GM12878 (cell line): ENCODE measurements around the gene ADD2. TPM values are rescaled to one million over a fixed set of nuclear protein-coding genes. Genes with fewer than 3 reads are reported as not detected.

Experiments used
- ATAC-seq: fragments of 200-7000 bp; cut with Tn5 transposase; 3 replicates; pipeline ENCODE4 v1.9.1; 2020; ENCODE audit warnings: mild to moderate bottlenecking, moderate library complexity
- BruUV-seq: library from RNA; stranded (reverse); fragments of 400-500 nt; replicated peaks from 2 replicates; lab custom pipeline; 2021; lab: Mats Ljungman, UMichigan
- CTCF ChIA-PET: fragments of 300-600 bp; sonication (Branson Sonifier 250); formaldehyde crosslinking; extraction: SDS; loops from one replicate; lab custom pipeline; 2021; ENCODE audit warnings: inconsistent platforms; lab: Yijun Ruan, JAX
- POLR2A ChIA-PET: fragments of 350-600 bp; formaldehyde crosslinking; extraction: SDS; loops from one replicate; lab custom pipeline; 2021; ENCODE audit warnings: inconsistent platforms; lab: Charles Lee
- RAD21 ChIA-PET: fragments of 300-600 bp; sonication (Branson Sonifier 250); formaldehyde crosslinking; loops from one replicate; lab custom pipeline; 2023; ENCODE audit warnings: antibody characterized with exemption; ENCODE audit not compliant: unreplicated experiment; lab: Charles Lee
- SMC1A ChIA-PET: fragments of 300-600 bp; sonication (Branson Sonifier 250); formaldehyde crosslinking; loops from one replicate; lab custom pipeline; 2023; ENCODE audit not compliant: unreplicated experiment, uncharacterized antibody; lab: Charles Lee
- DNase-seq: peaks from one replicate; pipeline ENCODE4 v3.0.0-alpha.2; 2011; ENCODE audit warnings: low read depth, low spot score
- FAIRE-seq: peaks from 3 replicates; lab custom pipeline; 2011; peaks lifted over from hg19 to GRCh38; lab: Jason Lieb, UNC
- H2AFZ ChIP-seq: 2 replicates; pipeline ENCODE4 v1.6.0; 2011; ENCODE audit warnings: low read depth, low read length, control low read depth; ENCODE audit not compliant: control insufficient read depth
- H3K27ac ChIP-seq: 2 replicates; pipeline ENCODE4 v1.5.1; 2011; ENCODE audit warnings: control low read depth; ENCODE audit not compliant: control insufficient read depth, insufficient read depth
- H3K27me3 ChIP-seq, 2 experiments: replicated peaks in 1 of 2; 2 replicates each; pipeline versions ENCODE4 v1.6.0 to v1.6.1; 2011; ENCODE audit warnings: low read length in 1 of 2; ENCODE audit not compliant: control insufficient read depth in 2 of 2, insufficient read depth in 2 of 2
- H3K36me3 ChIP-seq, 2 experiments: 2 replicates each; pipeline ENCODE4 v1.5.1; 2011; ENCODE audit warnings: low read length in 1 of 2; ENCODE audit not compliant: control insufficient read depth in 2 of 2, insufficient read depth in 2 of 2
- H3K4me1 ChIP-seq: 2 replicates; pipeline ENCODE4 v1.6.1; 2011; ENCODE audit warnings: mild to moderate bottlenecking, low read length, moderate library complexity, mixed read lengths; ENCODE audit not compliant: control insufficient read depth, insufficient read depth
- H3K4me2 ChIP-seq: 2 replicates; pipeline ENCODE4 v1.6.0; 2011; ENCODE audit warnings: control low read depth; ENCODE audit not compliant: control insufficient read depth, insufficient read depth
- H3K4me3 ChIP-seq: fragments of 200-600 bp; sonication (generic); 2 replicates; pipeline ENCODE4 v1.5.1; 2016
- H3K79me2 ChIP-seq: 2 replicates; pipeline ENCODE4 v1.6.0; 2011; ENCODE audit warnings: low read length; ENCODE audit not compliant: control insufficient read depth, insufficient read depth
- H3K9ac ChIP-seq: 2 replicates; pipeline ENCODE4 v1.8.0; 2011; ENCODE audit warnings: low read length, control low read depth, mixed read lengths; ENCODE audit not compliant: control insufficient read depth, insufficient read depth
- H3K9me3 ChIP-seq: replicated peaks from 3 replicates; pipeline ENCODE4 v1.5.1; 2011; ENCODE audit warnings: mild to moderate bottlenecking, low read length; ENCODE audit not compliant: control insufficient read depth, insufficient read depth
- H4K20me1 ChIP-seq: 2 replicates; pipeline ENCODE4 v1.6.0; 2011; ENCODE audit not compliant: control insufficient read depth, insufficient read depth
- FOXK2 ChIP-seq: fragments of 450-650 bp; IDR thresholded peaks from 2 replicates; pipeline ENCODE4 v1.6.1; 2017; ENCODE audit warnings: mild to moderate bottlenecking, moderate library complexity
- FOXM1 ChIP-seq: IDR thresholded peaks from 2 replicates; pipeline ENCODE4 v1.6.1; 2012; ENCODE audit warnings: low read depth, mild to moderate bottlenecking, inconsistent platforms, low read length, moderate library complexity
- HDAC6 ChIP-seq: fragments of 200-600 bp; sonication (generic); IDR thresholded peaks from one replicate; pipeline ENCODE4 v1.8.0; 2017; ENCODE audit warnings: antibody characterized with exemption; ENCODE audit not compliant: unreplicated experiment
- NRF1 ChIP-seq: conservative IDR thresholded peaks from 2 replicates; pipeline ENCODE4 v1.6.1; 2011; ENCODE audit warnings: mild to moderate bottlenecking, low read depth, low read length, improper control_type of control experiment
- POLR2A ChIP-seq: IDR thresholded peaks from 2 replicates; pipeline ENCODE4 v1.6.1; 2011; ENCODE audit warnings: low read depth, mild to moderate bottlenecking, low read length
- RUNX3 ChIP-seq: IDR thresholded peaks from 2 replicates; pipeline ENCODE4 v1.6.1; 2012; ENCODE audit warnings: low read length, inconsistent platforms
- SP1 ChIP-seq: IDR thresholded peaks from one replicate; pipeline ENCODE4 v1.6.1; 2011; ENCODE audit warnings: low read depth, low read length
- YBX1 ChIP-seq: fragments of 450-650 bp; IDR thresholded peaks from 2 replicates; pipeline ENCODE4 v1.6.1; 2016; ENCODE audit warnings: antibody characterized with exemption
- WGBS: methylation state at CpG from one replicate; pipeline ENCODE4 v1.1.6; 2016; ENCODE audit warnings: low lambda C conversion rate; ENCODE audit not compliant: insufficient replicate concordance, insufficient coverage; ENCODE audit errors: missing lambda C conversion rate; 5-methylcytosine and 5-hydroxymethylcytosine counted together
- in situ Hi-C: fragments of 300-500 bp; cut with MboI; formaldehyde crosslinking; loops from 9 replicates; pipeline ENCODE4 v1.14.3; 2018; ENCODE audit warnings: mixed read lengths
- intact Hi-C: fragments of 100-400 bp; cut with micrococcal nuclease; formaldehyde crosslinking; loops from one replicate; pipeline ENCODE4 v1.14.2; 2022; ENCODE audit not compliant: unreplicated experiment
- polyA plus RNA-seq, 11 experiments: library from polyadenylated mRNA; depleted of rRNA in 4 of 11; unstranded in 6 of 11; stranded (reverse) in 5 of 11; fragments of >200 nt; fragmentation: Nextera tagmentation in 4 of 11; fragmentation: Illumina TruSeq in 1 of 11; extraction: Ambion mirVana in 4 of 11; extraction: Trizol in 1 of 11; gene quantifications; 1 replicate in 1 of 11; 2 replicates in 10 of 11; pipeline versions ENCODE4 v1.2.1 to v1.2.3, GENCODE V29; 2011 to 2016; ENCODE audit warnings: inconsistent platforms in 2 of 11, missing spikeins in 2 of 11, low read depth in 1 of 11
- total RNA-seq, 4 experiments: library from RNA; depleted of rRNA in 3 of 4; stranded (reverse); fragments of >200 nt in 3 of 4; fragmentation: Illumina TruSeq in 1 of 4; extraction: Trizol in 1 of 4; gene quantifications; 2 replicates each; pipeline versions ENCODE4 v1.2.1 to v1.2.3, GENCODE V29; 2013 to 2021
- TF ChIP-seq, protein P1 (sequence below): IDR thresholded peaks from 2 replicates; pipeline ENCODE4 v1.6.1; 2011; ENCODE audit warnings: mild to moderate bottlenecking, low read depth, low read length, moderate library complexity; ENCODE audit not compliant: insufficient replicate concordance
- TF ChIP-seq, protein P2 (sequence below): fragments of 150-350 bp; IDR thresholded peaks from 2 replicates; pipeline ENCODE4 v1.6.1; 2016; ENCODE audit warnings: low read depth, low read length
- TF ChIP-seq, protein P3 (sequence below): fragments of 450-650 bp; IDR thresholded peaks from 2 replicates; pipeline ENCODE4 v1.6.1; 2018; ENCODE audit warnings: borderline replicate concordance, mild to moderate bottlenecking; ENCODE audit not compliant: partially characterized antibody
- TF ChIP-seq, protein P4 (sequence below): fragments of 150-350 bp; IDR thresholded peaks from 2 replicates; pipeline ENCODE4 v1.6.1; 2014; ENCODE audit warnings: mild to moderate bottlenecking, low read depth, low read length
- TF ChIP-seq, protein P5 (sequence below): IDR thresholded peaks from 2 replicates; pipeline ENCODE4 v1.6.1; 2011; ENCODE audit warnings: low read depth, mild to moderate bottlenecking, low read length, moderate library complexity, borderline replicate concordance; ENCODE audit errors: extremely low read depth
- TF ChIP-seq, protein P6 (sequence below): IDR thresholded peaks from 2 replicates; pipeline ENCODE4 v1.6.1; 2012; ENCODE audit warnings: low read depth, low read length, improper control_type of control experiment

Gene ADD2
- total and polyA plus RNA-seq, 10 of the 15 experiments (the other 5 are each of a cell fraction or from before 2014, with no cell fraction given), result 0.05 to 0.13 (median 0.08) TPM; not detected in 7

DNA sequence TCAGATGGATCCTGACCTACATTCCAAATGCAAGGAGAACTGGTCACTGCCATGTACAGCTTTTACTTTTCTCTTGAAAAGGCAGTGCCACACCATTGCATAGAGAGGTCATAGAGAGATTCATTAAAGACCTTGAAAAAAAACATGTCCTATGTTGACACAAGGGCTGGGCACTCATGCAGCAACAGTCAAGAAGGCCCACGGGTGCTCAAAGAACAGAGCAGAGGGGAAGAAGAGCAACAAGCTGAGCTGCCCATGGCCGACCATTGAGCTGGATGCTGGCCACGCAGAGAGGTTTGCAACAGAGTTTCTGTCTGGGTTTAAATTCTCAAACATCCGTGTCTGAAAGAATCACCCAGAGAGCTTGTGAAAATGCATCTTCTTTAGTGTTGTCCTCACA is 99.1 kb downstream of the ADD2 start:
- Histone ChIP-seq H3K4me3 (no peak overlapping the region), H4K20me1 (no peaks in the 10 kb centered on the region), H3K36me3 (no peaks in the 10 kb centered on the region), H3K27me3 (no peaks in the 10 kb centered on the region; a peak in 3 of 4 replicates), H3K27ac (no peak overlapping the region), H3K79me2 (no peaks in the 10 kb centered on the region), H3K9me3 (no peaks in the 10 kb centered on the region), H3K9ac (no peak overlapping the region), H2AFZ (no peak overlapping the region), H3K4me1 (no peaks in the 10 kb centered on the region), H3K4me2 (no peak overlapping the region)
- DNase-seq (no peak), ATAC-seq (no peak), FAIRE-seq (no peak)
- CTCF ChIA-PET, result interaction anchor here (0.6 kb wide), 1 partner anchor 10 kb away, joined by 3 read pairs; no protein-coding TSS in a partner anchor
- WGBS, result 14% methylated on average over 4 of the region's 4 CpGs
- in situ Hi-C loops (no loop called here), intact Hi-C loops (no loop called here)
- RAD21 ChIA-PET, result interaction anchor here (0.6 kb wide), 1 partner anchor 10 kb away, joined by 3 read pairs; no protein-coding TSS in a partner anchor
- SMC1A ChIA-PET, result no interaction called here
- POLR2A ChIA-PET, result no interaction called here
- no TSS peak for BruUV-seq
- TF ChIP-seq FOXM1 (no peak), FOXK2 (no peak), SP1 (no peak), YBX1 (no peak), HDAC6 (no peak), NRF1 (no peak), RUNX3 (no peak), POLR2A (no peak)
- TF ChIP-seq, protein P1, sequence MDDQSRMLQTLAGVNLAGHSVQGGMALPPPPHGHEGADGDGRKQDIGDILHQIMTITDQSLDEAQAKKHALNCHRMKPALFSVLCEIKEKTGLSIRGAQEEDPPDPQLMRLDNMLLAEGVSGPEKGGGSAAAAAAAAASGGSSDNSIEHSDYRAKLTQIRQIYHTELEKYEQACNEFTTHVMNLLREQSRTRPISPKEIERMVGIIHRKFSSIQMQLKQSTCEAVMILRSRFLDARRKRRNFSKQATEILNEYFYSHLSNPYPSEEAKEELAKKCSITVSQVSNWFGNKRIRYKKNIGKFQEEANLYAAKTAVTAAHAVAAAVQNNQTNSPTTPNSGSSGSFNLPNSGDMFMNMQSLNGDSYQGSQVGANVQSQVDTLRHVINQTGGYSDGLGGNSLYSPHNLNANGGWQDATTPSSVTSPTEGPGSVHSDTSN, result no peak
- TF ChIP-seq, protein P2, sequence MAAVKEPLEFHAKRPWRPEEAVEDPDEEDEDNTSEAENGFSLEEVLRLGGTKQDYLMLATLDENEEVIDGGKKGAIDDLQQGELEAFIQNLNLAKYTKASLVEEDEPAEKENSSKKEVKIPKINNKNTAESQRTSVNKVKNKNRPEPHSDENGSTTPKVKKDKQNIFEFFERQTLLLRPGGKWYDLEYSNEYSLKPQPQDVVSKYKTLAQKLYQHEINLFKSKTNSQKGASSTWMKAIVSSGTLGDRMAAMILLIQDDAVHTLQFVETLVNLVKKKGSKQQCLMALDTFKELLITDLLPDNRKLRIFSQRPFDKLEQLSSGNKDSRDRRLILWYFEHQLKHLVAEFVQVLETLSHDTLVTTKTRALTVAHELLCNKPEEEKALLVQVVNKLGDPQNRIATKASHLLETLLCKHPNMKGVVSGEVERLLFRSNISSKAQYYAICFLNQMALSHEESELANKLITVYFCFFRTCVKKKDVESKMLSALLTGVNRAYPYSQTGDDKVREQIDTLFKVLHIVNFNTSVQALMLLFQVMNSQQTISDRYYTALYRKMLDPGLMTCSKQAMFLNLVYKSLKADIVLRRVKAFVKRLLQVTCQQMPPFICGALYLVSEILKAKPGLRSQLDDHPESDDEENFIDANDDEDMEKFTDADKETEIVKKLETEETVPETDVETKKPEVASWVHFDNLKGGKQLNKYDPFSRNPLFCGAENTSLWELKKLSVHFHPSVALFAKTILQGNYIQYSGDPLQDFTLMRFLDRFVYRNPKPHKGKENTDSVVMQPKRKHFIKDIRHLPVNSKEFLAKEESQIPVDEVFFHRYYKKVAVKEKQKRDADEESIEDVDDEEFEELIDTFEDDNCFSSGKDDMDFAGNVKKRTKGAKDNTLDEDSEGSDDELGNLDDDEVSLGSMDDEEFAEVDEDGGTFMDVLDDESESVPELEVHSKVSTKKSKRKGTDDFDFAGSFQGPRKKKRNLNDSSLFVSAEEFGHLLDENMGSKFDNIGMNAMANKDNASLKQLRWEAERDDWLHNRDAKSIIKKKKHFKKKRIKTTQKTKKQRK, result no peak
- TF ChIP-seq, protein P3, sequence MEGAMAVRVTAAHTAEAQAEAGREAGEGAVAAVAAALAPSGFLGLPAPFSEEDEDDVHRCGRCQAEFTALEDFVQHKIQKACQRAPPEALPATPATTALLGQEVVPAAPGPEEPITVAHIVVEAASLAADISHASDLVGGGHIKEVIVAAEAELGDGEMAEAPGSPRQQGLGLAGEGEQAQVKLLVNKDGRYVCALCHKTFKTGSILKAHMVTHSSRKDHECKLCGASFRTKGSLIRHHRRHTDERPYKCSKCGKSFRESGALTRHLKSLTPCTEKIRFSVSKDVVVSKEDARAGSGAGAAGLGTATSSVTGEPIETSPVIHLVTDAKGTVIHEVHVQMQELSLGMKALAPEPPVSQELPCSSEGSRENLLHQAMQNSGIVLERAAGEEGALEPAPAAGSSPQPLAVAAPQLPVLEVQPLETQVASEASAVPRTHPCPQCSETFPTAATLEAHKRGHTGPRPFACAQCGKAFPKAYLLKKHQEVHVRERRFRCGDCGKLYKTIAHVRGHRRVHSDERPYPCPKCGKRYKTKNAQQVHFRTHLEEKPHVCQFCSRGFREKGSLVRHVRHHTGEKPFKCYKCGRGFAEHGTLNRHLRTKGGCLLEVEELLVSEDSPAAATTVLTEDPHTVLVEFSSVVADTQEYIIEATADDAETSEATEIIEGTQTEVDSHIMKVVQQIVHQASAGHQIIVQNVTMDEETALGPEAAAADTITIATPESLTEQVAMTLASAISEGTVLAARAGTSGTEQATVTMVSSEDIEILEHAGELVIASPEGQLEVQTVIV, result no peak
- TF ChIP-seq, protein P4, sequence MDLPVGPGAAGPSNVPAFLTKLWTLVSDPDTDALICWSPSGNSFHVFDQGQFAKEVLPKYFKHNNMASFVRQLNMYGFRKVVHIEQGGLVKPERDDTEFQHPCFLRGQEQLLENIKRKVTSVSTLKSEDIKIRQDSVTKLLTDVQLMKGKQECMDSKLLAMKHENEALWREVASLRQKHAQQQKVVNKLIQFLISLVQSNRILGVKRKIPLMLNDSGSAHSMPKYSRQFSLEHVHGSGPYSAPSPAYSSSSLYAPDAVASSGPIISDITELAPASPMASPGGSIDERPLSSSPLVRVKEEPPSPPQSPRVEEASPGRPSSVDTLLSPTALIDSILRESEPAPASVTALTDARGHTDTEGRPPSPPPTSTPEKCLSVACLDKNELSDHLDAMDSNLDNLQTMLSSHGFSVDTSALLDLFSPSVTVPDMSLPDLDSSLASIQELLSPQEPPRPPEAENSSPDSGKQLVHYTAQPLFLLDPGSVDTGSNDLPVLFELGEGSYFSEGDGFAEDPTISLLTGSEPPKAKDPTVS, result no peak
- TF ChIP-seq, protein P5, sequence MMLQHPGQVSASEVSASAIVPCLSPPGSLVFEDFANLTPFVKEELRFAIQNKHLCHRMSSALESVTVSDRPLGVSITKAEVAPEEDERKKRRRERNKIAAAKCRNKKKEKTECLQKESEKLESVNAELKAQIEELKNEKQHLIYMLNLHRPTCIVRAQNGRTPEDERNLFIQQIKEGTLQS, result no peak
- TF ChIP-seq, protein P6, sequence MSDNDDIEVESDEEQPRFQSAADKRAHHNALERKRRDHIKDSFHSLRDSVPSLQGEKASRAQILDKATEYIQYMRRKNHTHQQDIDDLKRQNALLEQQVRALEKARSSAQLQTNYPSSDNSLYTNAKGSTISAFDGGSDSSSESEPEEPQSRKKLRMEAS, result no peak
